KG1 (cell line): Measurements from ENCODE around the gene FAM50A.
A peak's percentile ranks its signal among the peaks of the same experiment; 100 is the strongest.
"Not testable (repeated sequence)": the region's sequence is repeated elsewhere in the genome, so short reads cannot be mapped to it uniquely, and the experiment has no call there.

Source experiments
- DNase-seq: peaks from one replicate; lab custom pipeline; 2025; lab: John Stamatoyannopoulos, UW

Gene FAM50A

GRCh38 chrX:154443992-154444754 is at the start of gene FAM50A:
TSS of gene FAM50A (plus strand) at chrX:154444141. CDS start at chrX:154444236, 95 bp downstream.
- no peak for DNase-seq

GRCh38 chrX:154396363-154396762 is 47.6 kb upstream of the FAM50A start:
- DNase-seq: not testable (repeated sequence)

GRCh38 chrX:154396973-154397887 is 46.7 kb upstream of the FAM50A start:
- DNase-seq: peak; percentile 18

- peak; percentile 80 for DNase-seq
Observed at GRCh38 chrX:154397888-154398667, 45.9 kb upstream of the FAM50A start, which contains the start of gene RPL10. TSS of gene RPL10 (plus strand) at chrX:154398377. CDS start at chrX:154398520, 143 bp downstream.

- peak; percentile 36 for DNase-seq
Observed at GRCh38 chrX:154398668-154399526, 45.0 kb upstream of the FAM50A start.

- DNase-seq: no peak
Observed at GRCh38 chrX:154399527-154400368, 44.2 kb upstream of the FAM50A start.

GRCh38 chrX:154400369-154400817 is 43.5 kb upstream of the FAM50A start:
- not testable (repeated sequence) for DNase-seq

- no peak for DNase-seq
Observed at GRCh38 chrX:154401045-154401799, 42.7 kb upstream of the FAM50A start.

GRCh38 chrX:154401918-154402621 is 41.9 kb upstream of the FAM50A start:
- no peak for DNase-seq

GRCh38 chrX:154402622-154403127 is 41.3 kb upstream of the FAM50A start:
- DNase-seq: no peak

- DNase-seq: no peak
Observed at GRCh38 chrX:154403192-154403591, 40.7 kb upstream of the FAM50A start.

GRCh38 chrX:154403858-154404257 is 40.1 kb upstream of the FAM50A start:
- no peak for DNase-seq

GRCh38 chrX:154404625-154405192 is 39.2 kb upstream of the FAM50A start:
- DNase-seq: no peak

GRCh38 chrX:154408659-154409221 is 35.2 kb upstream of the FAM50A start:
- no peak for DNase-seq

GRCh38 chrX:154409222-154409871 is 34.6 kb upstream of the FAM50A start, which contains the start of gene DNASE1L1:
TSS of gene DNASE1L1 (minus strand) at chrX:154409254. CDS start at chrX:154405568, 3,686 bp downstream.
- no peak for DNase-seq

- DNase-seq: no peak
Observed at GRCh38 chrX:154411981-154412340, 32.0 kb upstream of the FAM50A start.

GRCh38 chrX:154412468-154412867 is 31.5 kb upstream of the FAM50A start:
- DNase-seq: no peak
